Measurements from ENCODE around the gene GATAD1. TPM values are rescaled to one million over a fixed set of nuclear protein-coding genes. Genes with fewer than 3 reads are reported as not detected.
"Not testable (repeated sequence)": the region's sequence is repeated elsewhere in the genome, so short reads cannot be mapped to it uniquely, and the experiment has no call there.

The GATAD1 gene
- total RNA-seq, 1 donor from 2014 or later: 23.1 TPM

- no peaks in the 10 kb centered on the region for H3K4me1 ChIP-seq (ENCODE audit: insufficient read depth, low read length)
- Mint-ChIP-seq H3K36me3 (ENCODE audit: low read depth, unreplicated experiment) (peaks cover 37% of the 10 kb centered on the region), H3K9me3 (ENCODE audit: unreplicated experiment) (peaks cover 11% of the 10 kb centered on the region), H3K4me3 (ENCODE audit: unreplicated experiment) (no peak overlapping the region), H3K27me3 (ENCODE audit: low read depth, unreplicated experiment) (no peaks in the 10 kb centered on the region), H3K27ac (ENCODE audit: unreplicated experiment) (no peak overlapping the region), H3K4me1 (ENCODE audit: low read depth, unreplicated experiment) (no peaks in the 10 kb centered on the region)
- H3K27me3 ChIP-seq (ENCODE audit: insufficient read depth, low read length): no peaks in the 10 kb centered on the region
- no peak overlapping the region for H3K4me3 ChIP-seq (ENCODE audit: insufficient read depth, low read depth, low read length)
- no peaks in the 10 kb centered on the region for H4K20me1 ChIP-seq (ENCODE audit: insufficient read depth, low read length)
- TF ChIP-seq CTCF (IDR thresholded peaks at IDR 0.05; ENCODE audit: insufficient read depth, low read depth, low read length) (no peak), EZH2 (IDR thresholded peaks at IDR 0.05; ENCODE audit: insufficient read depth, low read length) (no peak)
- FAIRE-seq: no peak
- H3K27ac ChIP-seq (ENCODE audit: low read depth, low read length): no peak overlapping the region
- no peak overlapping the region for H2AFZ ChIP-seq (ENCODE audit: low read depth, low read length)
- no peaks in the 10 kb centered on the region for H3K79me2 ChIP-seq (ENCODE audit: insufficient read depth, low read length)
- DNase-seq (ENCODE audit: low read depth): no peak
- no peak overlapping the region for H3K4me2 ChIP-seq (ENCODE audit: low read length)
- no peaks in the 10 kb centered on the region for H3K36me3 ChIP-seq (ENCODE audit: insufficient read depth, low read length)
- H3K9me3 ChIP-seq (ENCODE audit: insufficient read depth, low read depth, low read length): no peaks in the 10 kb centered on the region
- H3K9ac ChIP-seq (ENCODE audit: low read length): no peak overlapping the region
These were observed 19.4 kb downstream of the GATAD1 start for GRCh38 chr7:92466682-92467081.

- not testable (repeated sequence) for H3K9ac ChIP-seq (ENCODE audit: low read length); DNase-seq (ENCODE audit: low read depth); FAIRE-seq; H3K4me1 Mint-ChIP-seq (ENCODE audit: low read depth, unreplicated experiment); H3K4me2 ChIP-seq (ENCODE audit: low read length); H3K4me1 ChIP-seq (ENCODE audit: insufficient read depth, low read length); H4K20me1 ChIP-seq (ENCODE audit: insufficient read depth, low read length); H3K27me3 ChIP-seq (ENCODE audit: insufficient read depth, low read length); H3K27ac Mint-ChIP-seq (ENCODE audit: unreplicated experiment); H3K27ac ChIP-seq (ENCODE audit: low read depth, low read length); H3K79me2 ChIP-seq (ENCODE audit: insufficient read depth, low read length); H3K4me3 ChIP-seq (ENCODE audit: insufficient read depth, low read depth, low read length); H2AFZ ChIP-seq (ENCODE audit: low read depth, low read length); H3K9me3 ChIP-seq (ENCODE audit: insufficient read depth, low read depth, low read length); H3K27me3 Mint-ChIP-seq (ENCODE audit: low read depth, unreplicated experiment); H3K4me3 Mint-ChIP-seq (ENCODE audit: unreplicated experiment); H3K36me3 ChIP-seq (ENCODE audit: insufficient read depth, low read length)
- Mint-ChIP-seq H3K36me3 (ENCODE audit: low read depth, unreplicated experiment) (peaks cover 41% of the 10 kb centered on the region), H3K9me3 (ENCODE audit: unreplicated experiment) (peaks cover 11% of the 10 kb centered on the region)
These were observed 21.3 kb downstream of the GATAD1 start for GRCh38 chr7:92468589-92468988.

GRCh38 chr7:92473989-92474388 is 26.7 kb downstream of the GATAD1 start:
- H3K4me1 Mint-ChIP-seq (ENCODE audit: low read depth, unreplicated experiment); H4K20me1 ChIP-seq (ENCODE audit: insufficient read depth, low read length); H3K27ac Mint-ChIP-seq (ENCODE audit: unreplicated experiment); H3K9me3 ChIP-seq (ENCODE audit: insufficient read depth, low read depth, low read length); H3K27ac ChIP-seq (ENCODE audit: low read depth, low read length); H3K4me1 ChIP-seq (ENCODE audit: insufficient read depth, low read length); H3K36me3 ChIP-seq (ENCODE audit: insufficient read depth, low read length); DNase-seq (ENCODE audit: low read depth); H3K27me3 ChIP-seq (ENCODE audit: insufficient read depth, low read length); H3K9me3 Mint-ChIP-seq (ENCODE audit: unreplicated experiment); H2AFZ ChIP-seq (ENCODE audit: low read depth, low read length); H3K79me2 ChIP-seq (ENCODE audit: insufficient read depth, low read length); H3K4me3 Mint-ChIP-seq (ENCODE audit: unreplicated experiment); H3K9ac ChIP-seq (ENCODE audit: low read length); H3K4me2 ChIP-seq (ENCODE audit: low read length); FAIRE-seq; H3K4me3 ChIP-seq (ENCODE audit: insufficient read depth, low read depth, low read length); H3K27me3 Mint-ChIP-seq (ENCODE audit: low read depth, unreplicated experiment): not testable (repeated sequence)
- H3K36me3 Mint-ChIP-seq (ENCODE audit: low read depth, unreplicated experiment): peaks cover 35% of the 10 kb centered on the region

- H3K36me3 Mint-ChIP-seq (ENCODE audit: low read depth, unreplicated experiment): peaks cover 23% of the 10 kb centered on the region
- not testable (repeated sequence) for H3K9me3 Mint-ChIP-seq (ENCODE audit: unreplicated experiment); H3K27me3 ChIP-seq (ENCODE audit: insufficient read depth, low read length); H3K4me1 Mint-ChIP-seq (ENCODE audit: low read depth, unreplicated experiment); H3K4me3 Mint-ChIP-seq (ENCODE audit: unreplicated experiment); H3K4me2 ChIP-seq (ENCODE audit: low read length); H3K9me3 ChIP-seq (ENCODE audit: insufficient read depth, low read depth, low read length); H3K27ac Mint-ChIP-seq (ENCODE audit: unreplicated experiment); H3K9ac ChIP-seq (ENCODE audit: low read length); DNase-seq (ENCODE audit: low read depth); H3K4me1 ChIP-seq (ENCODE audit: insufficient read depth, low read length); H3K79me2 ChIP-seq (ENCODE audit: insufficient read depth, low read length); H2AFZ ChIP-seq (ENCODE audit: low read depth, low read length); FAIRE-seq; H4K20me1 ChIP-seq (ENCODE audit: insufficient read depth, low read length); H3K27me3 Mint-ChIP-seq (ENCODE audit: low read depth, unreplicated experiment); H3K36me3 ChIP-seq (ENCODE audit: insufficient read depth, low read length); H3K27ac ChIP-seq (ENCODE audit: low read depth, low read length); H3K4me3 ChIP-seq (ENCODE audit: insufficient read depth, low read depth, low read length)
These were observed 28.0 kb downstream of the GATAD1 start for GRCh38 chr7:92475261-92475770.

GRCh38 chr7:92475851-92476590 is 28.7 kb downstream of the GATAD1 start:
- peaks cover 23% of the 10 kb centered on the region for H3K36me3 Mint-ChIP-seq (ENCODE audit: low read depth, unreplicated experiment)
- not testable (repeated sequence) for H3K27ac Mint-ChIP-seq (ENCODE audit: unreplicated experiment); H3K4me3 ChIP-seq (ENCODE audit: insufficient read depth, low read depth, low read length); H2AFZ ChIP-seq (ENCODE audit: low read depth, low read length); H3K4me1 Mint-ChIP-seq (ENCODE audit: low read depth, unreplicated experiment); H3K36me3 ChIP-seq (ENCODE audit: insufficient read depth, low read length); H3K9ac ChIP-seq (ENCODE audit: low read length); H3K79me2 ChIP-seq (ENCODE audit: insufficient read depth, low read length); H3K4me3 Mint-ChIP-seq (ENCODE audit: unreplicated experiment); H3K4me1 ChIP-seq (ENCODE audit: insufficient read depth, low read length); DNase-seq (ENCODE audit: low read depth); H3K27me3 ChIP-seq (ENCODE audit: insufficient read depth, low read length); H3K27ac ChIP-seq (ENCODE audit: low read depth, low read length); H3K4me2 ChIP-seq (ENCODE audit: low read length); H3K9me3 Mint-ChIP-seq (ENCODE audit: unreplicated experiment); H4K20me1 ChIP-seq (ENCODE audit: insufficient read depth, low read length); H3K27me3 Mint-ChIP-seq (ENCODE audit: low read depth, unreplicated experiment); H3K9me3 ChIP-seq (ENCODE audit: insufficient read depth, low read depth, low read length); FAIRE-seq
